Measurements from ENCODE around the gene POC1A.
"Not testable (repeated sequence)": the region's sequence is repeated elsewhere in the genome, so short reads cannot be mapped to it uniquely, and the experiment has no call there.

POC1A gene

GRCh38 chr3:52061121-52061910 lies 92.9 kb downstream of the POC1A start:
- no peak for DNase-seq

- DNase-seq, result no peak
Observed at GRCh38 chr3:52059781-52060180, 94.4 kb downstream of the POC1A start.

- no peak for DNase-seq
Observed at GRCh38 chr3:52057812-52058495, 96.3 kb downstream of the POC1A start.

GRCh38 chr3:52056968-52057811 lies 97.0 kb downstream of the POC1A start:
- peak; percentile 99 for DNase-seq

GRCh38 chr3:52056521-52056967 lies 97.7 kb downstream of the POC1A start, which contains the start of gene DUSP7:
TSS of gene DUSP7 (minus strand) at chr3:52056571. CDS start at chr3:52056366, 205 bp downstream.
- peak; percentile 82 for DNase-seq

- DNase-seq, result peak; percentile 53
Observed at GRCh38 chr3:52055537-52056351, 98.5 kb downstream of the POC1A start.

GRCh38 chr3:52054661-52055511 lies 99.3 kb downstream of the POC1A start:
- peak; percentile 26 for DNase-seq

GRCh38 chr3:52053307-52054304 lies 100.6 kb downstream of the POC1A start:
- DNase-seq, result peak; percentile 63

- DNase-seq, result peak; percentile 73
Observed at GRCh38 chr3:52052831-52053306, 101.4 kb downstream of the POC1A start.

GRCh38 chr3:52051444-52051843 lies 102.8 kb downstream of the POC1A start:
- DNase-seq, result no peak

GRCh38 chr3:52050571-52050970 lies 103.7 kb downstream of the POC1A start:
- no peak for DNase-seq

- no peak for DNase-seq
Observed at GRCh38 chr3:52049503-52049902, 104.7 kb downstream of the POC1A start.

GRCh38 chr3:52047295-52047960 lies 106.8 kb downstream of the POC1A start:
- no peak for DNase-seq

- no peak for DNase-seq
Observed at GRCh38 chr3:52046902-52047239, 107.4 kb downstream of the POC1A start.

GRCh38 chr3:52046186-52046901 lies 107.9 kb downstream of the POC1A start:
- DNase-seq, result no peak

GRCh38 chr3:52044869-52045619 lies 109.2 kb downstream of the POC1A start:
- DNase-seq, result no peak

GRCh38 chr3:52043750-52044149 lies 110.5 kb downstream of the POC1A start:
- no peak for DNase-seq

- not testable (repeated sequence) for DNase-seq
Observed at GRCh38 chr3:52043039-52043438, 111.2 kb downstream of the POC1A start.
